ENCODE results near the gene PIEZO1. TPM values are rescaled to one million over a fixed set of nuclear protein-coding genes. Genes with fewer than 3 reads are reported as not detected.

PIEZO1 gene
- total RNA-seq, 1 experiment from 2014 or later: 224 TPM

- no TSS peak for BruUV-seq (replicated peaks)
- no peak for ATAC-seq
- Histone ChIP-seq H3K4me1 (ENCODE audit: control insufficient read depth in 1 of 2, insufficient read depth in 2 of 2, low read length in 2 of 2) (no peaks in the 10 kb centered on the region), H3K79me2 (ENCODE audit: insufficient read depth, low read length) (no peaks in the 10 kb centered on the region), H4K20me1 (ENCODE audit: insufficient read depth) (no peaks in the 10 kb centered on the region), H3K36me3 (ENCODE audit: control insufficient read depth in 1 of 2, insufficient read depth in 2 of 2, low read length in 2 of 2) (no peaks in the 10 kb centered on the region), H3K27ac (ENCODE audit: low read depth, low read length) (no peak overlapping the region), H3K9ac (ENCODE audit: low read length) (no peak overlapping the region), H3K9me3 (ENCODE audit: control insufficient read depth in 1 of 2, insufficient read depth in 1 of 2, low read depth in 1 of 2, low read length in 2 of 2) (no peaks in the 10 kb centered on the region), H3K9me2 (ENCODE audit: insufficient read depth) (no peaks in the 10 kb centered on the region), H3K27me3 (ENCODE audit: insufficient read depth, low read length) (no peaks in the 10 kb centered on the region), H3K4me3 (replicated peaks in 1 of 2; ENCODE audit: low read depth in 1 of 2, low read length in 2 of 2) (no peak overlapping the region), H2AFZ (ENCODE audit: low read depth, low read length, poor library complexity, severe bottlenecking) (no peak overlapping the region), H3K4me2 (ENCODE audit: low read length) (no peak overlapping the region)
- intact Hi-C loops (cut with micrococcal nuclease): no loop called here
- no peak for DNase-seq (ENCODE audit: low read depth, low spot score)
- ChIA-PET CTCF (no interaction called here), POLR2A (no interaction called here), RAD21 (ENCODE audit: low non-redundant PET in 1 of 2, low total read pairs in 2 of 2, uncharacterized antibody in 2 of 2, unreplicated experiment in 2 of 2) (no interaction called here)
- TF ChIP-seq SRF (IDR thresholded peaks at IDR 0.05; ENCODE audit: low read depth): no peak
- no peak for TF ChIP-seq RAD21 (IDR thresholded peaks at IDR 0.05; ENCODE audit: low read depth)
- no peak for TF ChIP-seq ATF3 (IDR thresholded peaks at IDR 0.05)
- no peak for TF ChIP-seq CEBPB (IDR thresholded peaks at IDR 0.05; ENCODE audit: low read depth)
- TF ChIP-seq SIN3A (IDR thresholded peaks at IDR 0.05; ENCODE audit: low read depth): no peak
- no peak for TF ChIP-seq ZFX (IDR thresholded peaks at IDR 0.05)
- no peak for TF ChIP-seq ZBTB33 (IDR thresholded peaks at IDR 0.05; ENCODE audit: extremely low read depth, insufficient replicate concordance, low read length)
- no peak for TF ChIP-seq REST (IDR thresholded peaks at IDR 0.05; ENCODE audit: low read depth)
- no peak for TF ChIP-seq JUND (IDR thresholded peaks at IDR 0.05)
Observed at GRCh38 chr16:88825146-88825545, 40.1 kb upstream of the PIEZO1 start.

All from HCT116 (cell line).